Measurements from ENCODE around the gene FAM181A.
A peak's percentile ranks its signal among the peaks of the same experiment; 100 is the strongest.

FAM181A gene

GRCh38 chr14:93962701-93963601 is 35.8 kb downstream of the FAM181A start:
- no peak for DNase-seq (ENCODE audit: low read depth in 3 of 3)

GRCh38 chr14:93963692-93964091 is 36.5 kb downstream of the FAM181A start:
- no peak for DNase-seq (ENCODE audit: low read depth in 3 of 3)

GRCh38 chr14:93964281-93964680 is 37.1 kb downstream of the FAM181A start:
- DNase-seq (ENCODE audit: low read depth in 3 of 3) = no peak

- no peak for DNase-seq (ENCODE audit: low read depth in 3 of 3)
Observed at GRCh38 chr14:93964820-93965286, 37.7 kb downstream of the FAM181A start.

- no peak for DNase-seq (ENCODE audit: low read depth in 3 of 3)
Observed at GRCh38 chr14:93965287-93965821, 38.2 kb downstream of the FAM181A start.

- DNase-seq (ENCODE audit: low read depth in 3 of 3) = no peak
Observed at GRCh38 chr14:93965946-93966474, 38.9 kb downstream of the FAM181A start.

GRCh38 chr14:93967637-93968250 is 40.6 kb downstream of the FAM181A start:
- DNase-seq (ENCODE audit: low read depth in 3 of 3) = no peak

GRCh38 chr14:93969082-93969828 is 42.1 kb downstream of the FAM181A start:
- no peak for DNase-seq (ENCODE audit: low read depth in 3 of 3)

- no peak for DNase-seq (ENCODE audit: low read depth in 3 of 3)
Observed at GRCh38 chr14:93970585-93970964, 43.4 kb downstream of the FAM181A start.

- no peak for DNase-seq (ENCODE audit: low read depth in 3 of 3)
Observed at GRCh38 chr14:93970965-93971634, 44.0 kb downstream of the FAM181A start.

GRCh38 chr14:93971635-93972027 is 44.5 kb downstream of the FAM181A start:
- no peak for DNase-seq (ENCODE audit: low read depth in 3 of 3)

- no peak for DNase-seq (ENCODE audit: low read depth in 3 of 3)
Observed at GRCh38 chr14:93972618-93973205, 45.6 kb downstream of the FAM181A start.

GRCh38 chr14:93973607-93974006 is 46.5 kb downstream of the FAM181A start:
- DNase-seq (ENCODE audit: low read depth in 3 of 3) = no peak

- no peak for DNase-seq (ENCODE audit: low read depth in 3 of 3)
Observed at GRCh38 chr14:93974299-93974698, 47.2 kb downstream of the FAM181A start.

- DNase-seq (ENCODE audit: low read depth in 3 of 3) = no peak
Observed at GRCh38 chr14:93974833-93975232, 47.7 kb downstream of the FAM181A start.

- no peak for DNase-seq (ENCODE audit: low read depth in 3 of 3)
Observed at GRCh38 chr14:93975791-93976476, 48.8 kb downstream of the FAM181A start.

- no peak for DNase-seq (ENCODE audit: low read depth in 3 of 3)
Observed at GRCh38 chr14:93976477-93977057, 49.4 kb downstream of the FAM181A start, which contains the start of gene ASB2. Gene ASB2 (minus strand): TSS chr14:93976570. CDS start chr14:93964539, 12,031 bp downstream.

- no peak for DNase-seq (ENCODE audit: low read depth in 3 of 3)
Observed at GRCh38 chr14:93977171-93977570, 50.0 kb downstream of the FAM181A start.

GRCh38 chr14:93977790-93978581 is 50.8 kb downstream of the FAM181A start:
- peak in 2 of 3 donors; percentile 61 to 77 for DNase-seq (ENCODE audit: low read depth in 3 of 3)
